AG09319 (cell line): ENCODE measurements around the gene UNC5C.

ENCODE experiments used
- DNase-seq: peaks from one replicate; pipeline ENCODE4 v3.0.0-alpha.2; 2010; ENCODE audit warnings: low read depth; ENCODE audit errors: extremely low read depth
- TF ChIP-seq, protein P1 (sequence below): IDR thresholded peaks from 2 replicates; pipeline ENCODE4 v1.5.1; 2011; ENCODE audit warnings: low read depth, mild to moderate bottlenecking, inconsistent platforms, low read length, moderate library complexity

UNC5C gene

DNA sequence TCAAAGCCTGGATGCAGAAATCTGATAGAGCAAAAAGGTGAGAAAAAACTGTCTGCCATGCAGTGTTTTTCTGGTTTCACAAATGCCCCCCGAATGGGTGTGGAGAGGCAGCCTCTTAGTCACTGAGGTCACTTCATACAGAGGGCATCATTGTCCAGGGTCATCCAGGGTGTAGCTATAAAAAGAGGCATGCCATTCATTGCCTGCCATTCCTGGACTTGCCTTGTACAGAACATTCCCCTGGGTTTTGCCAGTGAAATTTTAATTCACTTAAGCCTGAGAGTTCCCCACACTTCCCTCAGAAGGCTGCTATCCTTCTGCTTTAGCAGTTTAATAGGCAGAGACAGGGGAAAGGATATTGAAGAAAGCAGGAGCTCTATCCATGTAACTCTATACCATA lies 230.3 kb downstream of the UNC5C start:
- TF ChIP-seq, protein P1, sequence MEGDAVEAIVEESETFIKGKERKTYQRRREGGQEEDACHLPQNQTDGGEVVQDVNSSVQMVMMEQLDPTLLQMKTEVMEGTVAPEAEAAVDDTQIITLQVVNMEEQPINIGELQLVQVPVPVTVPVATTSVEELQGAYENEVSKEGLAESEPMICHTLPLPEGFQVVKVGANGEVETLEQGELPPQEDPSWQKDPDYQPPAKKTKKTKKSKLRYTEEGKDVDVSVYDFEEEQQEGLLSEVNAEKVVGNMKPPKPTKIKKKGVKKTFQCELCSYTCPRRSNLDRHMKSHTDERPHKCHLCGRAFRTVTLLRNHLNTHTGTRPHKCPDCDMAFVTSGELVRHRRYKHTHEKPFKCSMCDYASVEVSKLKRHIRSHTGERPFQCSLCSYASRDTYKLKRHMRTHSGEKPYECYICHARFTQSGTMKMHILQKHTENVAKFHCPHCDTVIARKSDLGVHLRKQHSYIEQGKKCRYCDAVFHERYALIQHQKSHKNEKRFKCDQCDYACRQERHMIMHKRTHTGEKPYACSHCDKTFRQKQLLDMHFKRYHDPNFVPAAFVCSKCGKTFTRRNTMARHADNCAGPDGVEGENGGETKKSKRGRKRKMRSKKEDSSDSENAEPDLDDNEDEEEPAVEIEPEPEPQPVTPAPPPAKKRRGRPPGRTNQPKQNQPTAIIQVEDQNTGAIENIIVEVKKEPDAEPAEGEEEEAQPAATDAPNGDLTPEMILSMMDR: no peak
- no peak for DNase-seq

DNA sequence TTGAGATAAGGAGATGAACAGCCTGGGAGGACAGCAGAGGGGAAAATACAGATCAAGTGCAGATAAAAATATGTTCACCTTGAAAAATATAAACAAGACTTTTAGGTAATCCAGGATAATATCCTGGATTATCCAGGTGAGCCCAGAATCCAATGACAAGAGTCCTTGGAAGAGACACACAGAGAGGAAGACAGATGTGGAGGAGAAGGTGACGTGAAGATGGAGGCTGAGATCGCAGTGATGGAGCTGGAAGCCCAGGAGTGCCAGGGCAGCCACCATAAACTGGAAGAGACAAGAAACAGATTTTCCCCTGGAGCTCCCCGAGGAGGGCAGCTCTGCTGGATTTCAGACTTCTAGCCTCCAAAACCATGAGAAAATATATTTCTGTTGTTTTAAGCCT lies 230.7 kb downstream of the UNC5C start:
- TF ChIP-seq, protein P1: no peak

DNA sequence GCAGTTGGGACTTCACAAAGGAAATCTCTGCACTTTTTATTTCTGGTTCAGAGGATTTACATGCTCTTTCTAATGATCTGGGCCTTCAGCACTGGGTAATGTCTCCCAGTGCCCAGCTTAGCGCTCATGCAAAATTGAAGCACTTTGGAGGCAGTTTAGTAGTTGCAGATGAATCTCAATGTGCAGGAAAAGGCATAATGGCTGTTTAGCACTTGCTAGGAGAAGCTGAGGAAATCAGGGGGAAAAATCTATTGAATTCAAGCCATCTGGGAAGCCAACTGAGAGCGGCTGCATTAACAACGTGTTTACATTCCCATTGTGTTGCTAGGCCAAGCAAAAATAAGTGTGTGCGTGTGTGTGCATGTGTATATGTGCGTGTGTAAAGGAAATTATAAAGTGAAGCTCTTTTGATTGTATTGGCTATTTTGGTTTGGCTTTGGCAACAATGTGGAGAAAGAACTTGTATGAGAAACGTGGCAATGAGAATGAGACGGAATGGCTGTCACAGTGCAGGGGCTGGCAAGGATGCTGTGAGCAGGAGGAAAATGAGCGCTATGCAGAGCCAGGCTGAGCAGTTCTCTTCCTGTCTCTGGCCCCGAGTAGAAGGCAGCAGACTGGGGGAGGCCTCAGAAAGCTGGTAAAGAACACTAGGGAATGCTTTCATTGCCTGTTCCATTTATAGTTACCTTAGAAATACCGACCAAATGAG lies 231.5 kb downstream of the UNC5C start:
- TF ChIP-seq, protein P1: no peak
- DNase-seq: no peak

More for the DNA sequence above, 230.7 kb downstream of the UNC5C start:
- DNase-seq: no peak

GRCh38 chr4:95314573-95314972 lies 234.2 kb downstream of the UNC5C start:
- TF ChIP-seq, protein P1: no peak
- DNase-seq: no peak

DNA sequence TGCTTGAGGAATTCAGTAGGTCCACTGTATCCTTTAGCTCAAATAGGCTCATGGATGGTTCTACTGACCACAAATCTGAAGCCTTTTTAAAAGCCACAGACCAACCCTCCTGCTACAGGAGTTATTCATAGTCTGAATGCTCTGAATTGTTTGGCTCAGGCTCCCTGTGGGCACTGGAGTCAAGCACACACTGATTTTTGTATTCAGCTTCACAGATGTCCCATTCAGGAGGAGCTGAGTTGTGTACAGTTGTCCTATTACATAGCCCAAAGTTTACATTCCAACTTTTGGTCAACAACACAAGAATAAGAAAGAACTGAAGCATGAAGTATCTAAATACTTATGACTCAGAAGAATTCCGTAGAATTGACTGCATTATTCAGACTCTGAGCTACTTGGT lies 243.9 kb downstream of the UNC5C start:
- TF ChIP-seq, protein P1: no peak
- no peak for DNase-seq

DNA sequence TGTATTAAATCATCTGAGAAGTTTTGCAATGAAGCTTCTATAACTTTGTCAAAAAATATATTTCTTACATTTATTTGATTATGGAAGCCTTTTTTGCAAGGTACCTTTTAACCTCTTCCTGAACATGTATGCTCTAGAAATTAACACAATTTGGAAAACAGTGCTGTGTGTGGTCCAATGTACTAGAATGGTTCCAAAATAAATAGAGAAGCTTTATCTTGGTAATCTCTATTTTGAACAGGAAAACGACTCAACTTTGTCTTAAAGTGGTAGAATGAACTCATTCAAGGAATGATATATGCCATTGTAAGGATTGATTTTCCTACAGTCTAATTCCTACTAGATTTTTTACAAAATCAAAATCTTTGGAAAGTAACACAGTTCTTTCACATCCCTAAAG lies 248.5 kb downstream of the UNC5C start:
- no peak for DNase-seq
- TF ChIP-seq, protein P1: no peak

DNA sequence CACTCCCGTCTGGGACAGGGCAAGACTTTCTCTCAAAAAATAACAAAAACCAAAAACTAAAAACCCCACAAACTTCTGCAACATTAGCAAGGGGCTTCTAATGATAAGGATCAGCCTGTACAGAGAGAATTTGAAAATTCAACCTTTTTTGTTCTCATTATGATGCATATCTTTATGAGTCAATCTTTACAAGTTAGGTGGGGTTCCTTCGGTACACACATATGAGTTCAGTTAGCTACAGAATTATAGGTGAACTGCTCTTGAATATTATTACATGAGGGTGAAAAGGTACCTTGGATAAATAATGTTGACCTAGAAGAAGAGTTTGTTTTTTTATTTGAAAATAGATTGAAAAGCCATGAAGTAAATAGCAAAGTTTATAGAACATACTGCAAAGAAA lies 252.7 kb downstream of the UNC5C start:
- TF ChIP-seq, protein P1: no peak

More for the DNA sequence above, 252.7 kb downstream of the UNC5C start:
- no peak for DNase-seq
